Erythroblast (primary cell): ENCODE data around the gene ZNF226.

Experiments
- GATA1 ChIP-seq: IDR thresholded peaks from 2 replicates; pipeline ENCODE4 v1.6.1; 2011; ENCODE audit warnings: low read depth, mild to moderate bottlenecking, control low read depth, low read length, moderate library complexity
- POLR2A ChIP-seq: IDR thresholded peaks from 2 replicates; pipeline ENCODE4 v1.6.1; 2011; ENCODE audit warnings: mild to moderate bottlenecking, low read length

DNA sequence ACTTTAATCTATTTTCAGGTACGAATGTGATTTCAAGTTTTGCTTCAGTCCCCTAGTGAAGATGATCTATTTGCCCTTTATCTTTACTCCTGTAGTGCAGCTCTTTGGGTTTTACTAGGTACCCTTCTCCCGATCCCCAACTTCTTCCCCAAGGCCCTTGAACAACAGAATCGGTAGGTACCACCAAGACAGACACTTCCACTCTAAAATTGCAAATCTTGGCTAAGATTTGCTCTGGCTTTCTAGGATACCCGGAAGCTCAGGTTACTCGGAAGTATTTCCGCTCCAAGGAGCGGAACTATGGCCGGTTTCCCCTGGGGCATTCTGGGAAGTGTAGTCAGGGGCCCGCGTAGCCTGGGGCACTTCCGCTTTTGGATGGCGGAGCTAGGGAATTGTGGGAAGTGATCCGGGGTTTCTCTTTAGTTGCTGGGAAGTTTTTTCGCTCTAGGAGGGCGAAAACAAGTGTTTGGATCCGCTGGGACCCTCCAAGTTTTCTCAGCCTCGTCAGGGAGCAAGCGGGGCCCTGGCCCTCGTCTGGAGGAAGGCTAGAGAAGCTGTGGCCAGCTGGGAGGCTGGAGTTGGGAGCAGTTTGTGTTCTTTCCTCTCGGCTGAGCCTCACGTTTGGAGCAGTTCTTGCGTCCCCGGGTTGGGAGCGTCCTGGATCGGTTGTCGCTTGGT lies 42.4 kb downstream of the ZNF226 start:
- TF ChIP-seq POLR2A (peak; percentile 68), GATA1 (no peak)
